GM23338 (cell line): Measurements from ENCODE around the gene PTPRH. TPM values are rescaled to one million over a fixed set of nuclear protein-coding genes. Genes with fewer than 3 reads are reported as not detected.

Experiments
- ATAC-seq: fragments of 200-7000 bp; cut with Tn5 transposase; 3 replicates; pipeline ENCODE4 v1.9.1; 2020
- DNase-seq: peaks from one replicate; pipeline ENCODE4 v3.0.0-alpha.2; 2015; ENCODE audit warnings: low spot score
- H2AFZ ChIP-seq: fragments of 200-600 bp; sonication (generic); 2 replicates; pipeline ENCODE4 v1.8.0; 2016; ENCODE audit warnings: antibody characterized with exemption, mild to moderate bottlenecking, moderate library complexity
- H3F3A ChIP-seq: fragments of 200-600 bp; sonication (generic); replicated peaks from 2 replicates; pipeline ENCODE4 v1.8.0; 2017; ENCODE audit warnings: antibody characterized with exemption, mixed run types, low read depth
- H3K27ac ChIP-seq: fragments of 200-600 bp; sonication (generic); 2 replicates; pipeline ENCODE4 v1.6.1; 2016; ENCODE audit warnings: low read depth
- H3K27me3 ChIP-seq: fragments of 200-600 bp; sonication (generic); 2 replicates; pipeline ENCODE4 v1.8.0; 2016; ENCODE audit warnings: mild to moderate bottlenecking, mixed run types, moderate library complexity; ENCODE audit not compliant: insufficient read depth
- H3K36me3 ChIP-seq: fragments of 200-600 bp; sonication (generic); 2 replicates; pipeline ENCODE4 v1.8.0; 2016; ENCODE audit warnings: mild to moderate bottlenecking; ENCODE audit not compliant: insufficient read depth
- H3K4me1 ChIP-seq: fragments of 200-600 bp; sonication (generic); 2 replicates; pipeline ENCODE4 v1.8.0; 2016; ENCODE audit warnings: mild to moderate bottlenecking, moderate library complexity; ENCODE audit not compliant: insufficient read depth
- H3K4me2 ChIP-seq: fragments of 200-600 bp; sonication (generic); 2 replicates; pipeline ENCODE4 v1.7.1; 2017; ENCODE audit warnings: mixed run types
- H3K4me3 ChIP-seq: fragments of 200-600 bp; sonication (generic); 2 replicates; pipeline ENCODE4 v1.6.1; 2016; ENCODE audit warnings: mixed run types
- H3K79me2 ChIP-seq: fragments of 200-600 bp; sonication (generic); replicated peaks from 2 replicates; pipeline ENCODE4 v1.8.0; 2017; ENCODE audit warnings: mild to moderate bottlenecking; ENCODE audit not compliant: insufficient read depth
- H3K9me2 ChIP-seq: fragments of 200-600 bp; sonication (generic); 2 replicates; pipeline ENCODE4 v1.8.0; 2017; ENCODE audit not compliant: insufficient read depth
- H4K20me1 ChIP-seq: fragments of 200-600 bp; sonication (generic); replicated peaks from 2 replicates; pipeline ENCODE4 v1.8.0; 2017; ENCODE audit warnings: mild to moderate bottlenecking; ENCODE audit not compliant: insufficient read depth
- H3K27ac Mint-ChIP-seq: 2 replicates; pipeline ENCODE4 v1.8.0; 2020; ENCODE audit warnings: inconsistent platforms, mild to moderate bottlenecking, moderate library complexity, mixed read lengths
- H3K27me3 Mint-ChIP-seq: 3 replicates; pipeline ENCODE4 v1.8.0; 2022; ENCODE audit warnings: low read depth, mild to moderate bottlenecking, moderate library complexity, mixed read lengths, inconsistent platforms; ENCODE audit not compliant: insufficient read depth, poor library complexity
- H3K36me3 Mint-ChIP-seq: 3 replicates; pipeline ENCODE4 v1.8.0; 2021; ENCODE audit warnings: low read depth, mild to moderate bottlenecking, inconsistent platforms, moderate library complexity, mixed read lengths
- H3K4me1 Mint-ChIP-seq: 3 replicates; pipeline ENCODE4 v1.8.0; 2020; ENCODE audit warnings: mild to moderate bottlenecking, inconsistent platforms, mixed read lengths
- H3K4me3 Mint-ChIP-seq: 3 replicates; pipeline ENCODE4 v1.8.0; 2021; ENCODE audit warnings: moderate library complexity, mild to moderate bottlenecking, inconsistent platforms, mixed read lengths
- H3K9me3 Mint-ChIP-seq: 3 replicates; pipeline ENCODE4 v1.8.0; 2020; ENCODE audit warnings: moderate library complexity, mild to moderate bottlenecking, inconsistent platforms, mixed read lengths
- ETS1 ChIP-seq: IDR thresholded peaks from 2 replicates; pipeline ENCODE4 v1.6.1; 2016; ENCODE audit warnings: antibody characterized with exemption
- EZH2phosphoT487 ChIP-seq: fragments of 200-600 bp; sonication (generic); IDR thresholded peaks from one replicate; pipeline ENCODE4 v1.8.1; 2018; ENCODE audit warnings: antibody characterized with exemption; ENCODE audit not compliant: unreplicated experiment
- POLR2AphosphoS5 ChIP-seq: IDR thresholded peaks from 2 replicates; pipeline ENCODE4 v1.6.1; 2016; ENCODE audit warnings: antibody characterized with exemption, low read depth
- STAT1 ChIP-seq: IDR thresholded peaks from one replicate; pipeline ENCODE4 v1.6.1; 2016; ENCODE audit warnings: antibody characterized with exemption; ENCODE audit not compliant: unreplicated experiment
- ZNF331 ChIP-seq: fragments of 250-450 bp; sonication (Bioruptor Pico); IDR thresholded peaks from 2 replicates; pipeline ENCODE4 v1.5.0; 2020; ENCODE audit warnings: low read depth, mild to moderate bottlenecking, moderate library complexity
- ZNF462 ChIP-seq: fragments of 250-450 bp; sonication (Bioruptor Pico); IDR thresholded peaks from 2 replicates; pipeline ENCODE4 v1.5.0; 2020; ENCODE audit warnings: mild to moderate bottlenecking, moderate library complexity
- polyA plus RNA-seq: library from polyadenylated mRNA; unstranded; fragments of >200 nt; fragmentation: Nextera tagmentation; extraction: Ambion mirVana; gene quantifications from 2 replicates; pipeline ENCODE4 v1.2.1, GENCODE V29; 2016
- total RNA-seq: library from RNA; depleted of rRNA; stranded (reverse); fragments of >200 nt; shearing (Covaris generic); gene quantifications from 2 replicates; pipeline ENCODE4 v1.2.3, GENCODE V29; 2014

PTPRH gene
- total and polyA plus RNA-seq, 2 experiments from 2014 or later = 0.16 to 2.1 TPM

- no peak for TF ChIP-seq ZNF462 (CRISPR knock-in tag)
- TF ChIP-seq POLR2AphosphoS5 = no peak
- TF ChIP-seq STAT1 = no peak
- no peak for TF ChIP-seq EZH2phosphoT487
- TF ChIP-seq ETS1 = no peak
These were observed 18.7 kb upstream of the PTPRH start (continued) for GRCh38 chr19:55228015-55228391.

- H3K4me2 ChIP-seq = no peak overlapping the region
- Mint-ChIP-seq H3K27ac (no peak overlapping the region), H3K27me3 (peaks cover 13% of the 10 kb centered on the region), H3K9me3 (no peaks in the 10 kb centered on the region), H3K36me3 (peaks cover 14% of the 10 kb centered on the region), H3K4me3 (no peak overlapping the region), H3K4me1 (peaks cover 4% of the 10 kb centered on the region; the same call in 2 of the 3 replicates)
- H3K4me3 ChIP-seq = no peak overlapping the region
- H3K9me2 ChIP-seq = no peaks in the 10 kb centered on the region
- no peaks in the 10 kb centered on the region for H3K4me1 ChIP-seq
- no peaks in the 10 kb centered on the region; the same call in 1 of the 2 replicates for H4K20me1 ChIP-seq
- no peaks in the 10 kb centered on the region; the same call in 1 of the 2 replicates for H3K36me3 ChIP-seq
- ATAC-seq = no peak
- H3K27ac ChIP-seq = no peak overlapping the region
- no peaks in the 10 kb centered on the region for H3K27me3 ChIP-seq
- H3K79me2 ChIP-seq = no peaks in the 10 kb centered on the region
- no peak for DNase-seq
- no peak overlapping the region for H2AFZ ChIP-seq
- no peaks in the 10 kb centered on the region for H3F3A ChIP-seq
- TF ChIP-seq ZNF331 (no peak), ZNF462 (CRISPR knock-in tag) (no peak)
These were observed 18.1 kb upstream of the PTPRH start for GRCh38 chr19:55227241-55228014.
